Mesangial cell (primary cell): Measurements from ENCODE around the gene KDM5A. TPM values are rescaled to one million over a fixed set of nuclear protein-coding genes. Genes with fewer than 3 reads are reported as not detected.

Source experiments
- total RNA-seq: library from RNA; depleted of rRNA; stranded (reverse); fragments of >200 nt; gene quantifications from 2 replicates; pipeline ENCODE4 v1.2.3, GENCODE V29; 2015

KDM5A gene
- 14.8 and 30.4 TPM in 2 replicates for total RNA-seq

GRCh38 chr12:389142-390096, at the start of gene KDM5A:
TSS of gene KDM5A (minus strand) at chr12:389320. CDS start at chr12:389091, 229 bp downstream.

GRCh38 chr12:401235-402028, 12.3 kb upstream of the KDM5A start, which contains the start of gene CCDC77:
TSS of gene CCDC77 (plus strand) at chr12:401644. CDS start at chr12:409384, 7,740 bp downstream.

GRCh38 chr12:262817-263216, 126.3 kb downstream of the KDM5A start, which contains the start of gene SLC6A13:
TSS of gene SLC6A13 (minus strand) at chr12:262836. CDS start at chr12:260052, 2,784 bp downstream.

Other genes starting within 250 kb of the KDM5A start
- 1.8 TPM in 1 of 2 replicates, not detected in the other for gene SLC6A12, start 175.2 kb downstream of the KDM5A start, total RNA-seq
- 0.16 and 3.0 TPM in 2 replicates for gene SLC6A13, start 126.5 kb downstream of the KDM5A start, total RNA-seq
- 5.2 and 7.2 TPM in 2 replicates for gene CCDC77, start 12.3 kb upstream of the KDM5A start, total RNA-seq
- gene B4GALNT3, start 70.6 kb upstream of the KDM5A start, total RNA-seq, result 0.98 and 1.8 TPM in 2 replicates